ENCODE measurements around the gene SLC1A1.
A peak's percentile ranks its signal among the peaks of the same experiment; 100 is the strongest.
"Not testable (repeated sequence)": the region's sequence is repeated elsewhere in the genome, so short reads cannot be mapped to it uniquely, and the experiment has no call there.

SLC1A1 gene

GRCh38 chr9:4540425-4540824 lies 50.2 kb downstream of the SLC1A1 start:
- Histone ChIP-seq H3K36me3 (ENCODE audit: insufficient read depth, low read length) (peaks cover 4% of the 10 kb centered on the region; the same call in 1 of the 2 replicates), H3K9me3 (ENCODE audit: low read depth, low read length) (no peaks in the 10 kb centered on the region), H3K27ac (no peak overlapping the region), H3K4me3 (no peak overlapping the region), H3K9ac (ENCODE audit: insufficient read length) (no peak overlapping the region)
- DNase-seq (ENCODE audit: low read depth, low spot score), result no peak
- TF ChIP-seq POLR2AphosphoS5 (IDR thresholded peaks at IDR 0.05; ENCODE audit: borderline replicate concordance, low read depth, low read length), result no peak
- no peak for TF ChIP-seq EZH2 (IDR thresholded peaks at IDR 0.05)
- TF ChIP-seq FOXP2 (optimal IDR thresholded peaks at IDR 0.05; ENCODE audit: control extremely low read depth, extremely low read length, insufficient read depth), result no peak

- Histone ChIP-seq H3K9ac (ENCODE audit: insufficient read length) (no peak overlapping the region), H3K36me3 (ENCODE audit: insufficient read depth, low read length) (peaks cover 4% of the 10 kb centered on the region; the same call in 1 of the 2 replicates), H3K4me3 (no peak overlapping the region), H3K9me3 (ENCODE audit: low read depth, low read length) (no peaks in the 10 kb centered on the region), H3K27ac (no peak overlapping the region)
- TF ChIP-seq EZH2 (IDR thresholded peaks at IDR 0.05), result no peak
- no peak for TF ChIP-seq POLR2AphosphoS5 (IDR thresholded peaks at IDR 0.05; ENCODE audit: borderline replicate concordance, low read depth, low read length)
- TF ChIP-seq FOXP2 (optimal IDR thresholded peaks at IDR 0.05; ENCODE audit: control extremely low read depth, extremely low read length, insufficient read depth), result no peak
- no peak for DNase-seq (ENCODE audit: low read depth, low spot score)
These were observed 51.0 kb downstream of the SLC1A1 start for GRCh38 chr9:4541281-4541680.

- Histone ChIP-seq H3K9me3 (ENCODE audit: low read depth, low read length) (no peaks in the 10 kb centered on the region), H3K27ac (no peak overlapping the region), H3K36me3 (ENCODE audit: insufficient read depth, low read length) (peaks cover 4% of the 10 kb centered on the region; the same call in 1 of the 2 replicates), H3K4me3 (no peak overlapping the region), H3K9ac (ENCODE audit: insufficient read length) (no peak overlapping the region)
- TF ChIP-seq FOXP2 (optimal IDR thresholded peaks at IDR 0.05; ENCODE audit: control extremely low read depth, extremely low read length, insufficient read depth) (no peak), POLR2AphosphoS5 (IDR thresholded peaks at IDR 0.05; ENCODE audit: borderline replicate concordance, low read depth, low read length) (no peak), EZH2 (IDR thresholded peaks at IDR 0.05) (no peak)
- DNase-seq (ENCODE audit: low read depth, low spot score), result no peak
These were observed 51.6 kb downstream of the SLC1A1 start for GRCh38 chr9:4541856-4542255.

- not testable (repeated sequence) for DNase-seq (ENCODE audit: low read depth, low spot score); H3K36me3 ChIP-seq (ENCODE audit: insufficient read depth, low read length); H3K4me3 ChIP-seq; H3K9me3 ChIP-seq (ENCODE audit: low read depth, low read length); H3K27ac ChIP-seq; H3K9ac ChIP-seq (ENCODE audit: insufficient read length)
These were observed 54.4 kb downstream of the SLC1A1 start for GRCh38 chr9:4544714-4545113.

GRCh38 chr9:4547016-4547415 lies 56.7 kb downstream of the SLC1A1 start:
- TF ChIP-seq FOXP2 (optimal IDR thresholded peaks at IDR 0.05; ENCODE audit: control extremely low read depth, extremely low read length, insufficient read depth), result no peak
- TF ChIP-seq EZH2 (IDR thresholded peaks at IDR 0.05), result no peak
- no peak for TF ChIP-seq POLR2AphosphoS5 (IDR thresholded peaks at IDR 0.05; ENCODE audit: borderline replicate concordance, low read depth, low read length)
- H3K9ac ChIP-seq (ENCODE audit: insufficient read length), result peak overlapping the region; percentile 7
- H3K27ac ChIP-seq, result no peak overlapping the region
- no peaks in the 10 kb centered on the region for H3K9me3 ChIP-seq (ENCODE audit: low read depth, low read length)
- no peak for DNase-seq (ENCODE audit: low read depth, low spot score)
- no peak overlapping the region for H3K4me3 ChIP-seq
- H3K36me3 ChIP-seq (ENCODE audit: insufficient read depth, low read length), result no peaks in the 10 kb centered on the region

- Histone ChIP-seq H3K36me3 (ENCODE audit: insufficient read depth, low read length) (no peaks in the 10 kb centered on the region), H3K27ac (no peak overlapping the region), H3K9ac (ENCODE audit: insufficient read length) (no peak overlapping the region), H3K9me3 (ENCODE audit: low read depth, low read length) (no peaks in the 10 kb centered on the region), H3K4me3 (no peak overlapping the region)
- TF ChIP-seq FOXP2 (optimal IDR thresholded peaks at IDR 0.05; ENCODE audit: control extremely low read depth, extremely low read length, insufficient read depth) (no peak), POLR2AphosphoS5 (IDR thresholded peaks at IDR 0.05; ENCODE audit: borderline replicate concordance, low read depth, low read length) (no peak), EZH2 (IDR thresholded peaks at IDR 0.05) (no peak)
- DNase-seq (ENCODE audit: low read depth, low spot score), result no peak
These were observed 58.8 kb downstream of the SLC1A1 start for GRCh38 chr9:4548811-4549725.

- Histone ChIP-seq H3K27ac (no peak overlapping the region), H3K36me3 (ENCODE audit: insufficient read depth, low read length) (no peaks in the 10 kb centered on the region), H3K9ac (ENCODE audit: insufficient read length) (no peak overlapping the region), H3K9me3 (ENCODE audit: low read depth, low read length) (no peaks in the 10 kb centered on the region), H3K4me3 (no peak overlapping the region)
- no peak for DNase-seq (ENCODE audit: low read depth, low spot score)
- TF ChIP-seq FOXP2 (optimal IDR thresholded peaks at IDR 0.05; ENCODE audit: control extremely low read depth, extremely low read length, insufficient read depth) (no peak), EZH2 (IDR thresholded peaks at IDR 0.05) (no peak), POLR2AphosphoS5 (IDR thresholded peaks at IDR 0.05; ENCODE audit: borderline replicate concordance, low read depth, low read length) (no peak)
These were observed 59.6 kb downstream of the SLC1A1 start for GRCh38 chr9:4549751-4550295.

GRCh38 chr9:4550777-4551484 lies 60.7 kb downstream of the SLC1A1 start:
- TF ChIP-seq EZH2 (IDR thresholded peaks at IDR 0.05), result no peak
- no peak for TF ChIP-seq FOXP2 (optimal IDR thresholded peaks at IDR 0.05; ENCODE audit: control extremely low read depth, extremely low read length, insufficient read depth)
- no peak for TF ChIP-seq POLR2AphosphoS5 (IDR thresholded peaks at IDR 0.05; ENCODE audit: borderline replicate concordance, low read depth, low read length)
- DNase-seq (ENCODE audit: low read depth, low spot score), result no peak
- Histone ChIP-seq H3K27ac (no peak overlapping the region), H3K9ac (ENCODE audit: insufficient read length) (no peak overlapping the region), H3K4me3 (no peak overlapping the region), H3K9me3 (ENCODE audit: low read depth, low read length) (no peaks in the 10 kb centered on the region), H3K36me3 (ENCODE audit: insufficient read depth, low read length) (no peaks in the 10 kb centered on the region)
